NOMO-1 treated with dmso at 0.1 percent for 144 hours (cell line): Measurements from ENCODE around the gene FYTTD1.
A peak's percentile ranks its signal among the peaks of the same experiment; 100 is the strongest.

ENCODE experiments used
- DNase-seq: peaks from one replicate; lab custom pipeline; 2025; ENCODE audit not compliant: unreplicated experiment; lab: John Stamatoyannopoulos, UW

The FYTTD1 gene

DNA sequence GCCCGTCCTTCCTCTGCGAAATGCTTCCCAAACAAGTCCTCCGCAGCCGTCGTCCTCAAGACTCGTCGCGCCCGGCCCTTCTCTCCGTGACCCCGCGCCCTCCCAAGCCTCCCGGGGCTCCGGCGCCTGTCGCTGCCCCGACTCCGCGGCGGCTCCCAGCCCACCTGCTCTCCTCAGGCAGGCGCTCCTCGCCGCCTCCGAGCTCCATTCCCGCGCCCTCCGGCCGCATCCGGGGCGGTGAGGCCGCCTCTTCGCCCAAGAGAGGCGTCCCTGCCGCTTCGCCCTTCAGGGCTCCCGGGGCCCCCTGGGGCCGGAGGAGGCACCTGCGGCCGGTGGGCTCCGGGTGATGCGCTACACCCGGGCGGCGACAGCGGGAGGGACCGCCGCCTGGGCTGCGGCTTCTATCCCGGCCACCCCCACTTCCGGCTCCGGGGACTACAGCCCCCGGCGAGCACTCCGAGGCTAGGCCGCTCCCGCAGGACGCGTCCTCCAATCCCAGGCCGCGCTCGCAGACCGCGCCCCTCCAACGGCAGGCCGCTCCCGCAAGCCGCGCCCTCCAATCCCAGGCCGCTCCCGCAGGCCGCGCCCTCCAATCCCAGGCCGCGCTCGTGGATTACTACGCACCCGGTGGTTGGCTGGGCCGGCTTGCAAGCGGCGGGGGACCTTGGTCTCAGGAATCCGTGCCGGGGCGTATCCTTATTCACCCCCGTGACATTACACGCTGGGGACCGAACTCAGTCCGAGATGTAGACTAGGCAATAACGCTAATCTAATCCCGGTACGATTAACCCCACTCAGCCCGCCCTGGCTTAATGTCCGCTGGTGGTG is 13.0 kb upstream of the FYTTD1 start, which contains the start of gene RUBCN:
Gene RUBCN, minus strand, starts transcription at position 414 of the 828 bp plus-strand sequence. Its CDS starts 185 bp downstream, at position 229.
- peak; percentile 99 for DNase-seq

DNA sequence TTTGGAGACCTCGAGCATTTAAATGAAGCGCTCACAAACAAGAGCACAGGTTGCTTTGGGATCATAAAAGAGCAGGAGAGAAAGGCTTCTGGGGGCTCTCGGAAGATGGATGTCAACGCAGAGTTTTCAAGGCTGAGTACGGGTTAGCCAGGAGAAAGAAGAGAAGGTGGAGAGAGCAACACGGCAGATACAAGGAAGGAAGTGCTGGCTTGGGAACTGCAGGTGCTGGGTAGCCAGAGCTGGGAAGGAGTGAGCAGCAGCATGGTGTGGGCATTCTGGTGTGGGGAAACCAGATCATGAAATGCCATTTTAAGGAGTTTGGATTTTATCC is 12.4 kb upstream of the FYTTD1 start:
- DNase-seq: no peak

- no peak for DNase-seq
These were observed 11.8 kb upstream of the FYTTD1 start for GRCh38 chr3:197737749-197738462.

GRCh38 chr3:197742787-197743186 is 6.9 kb upstream of the FYTTD1 start:
- no peak for DNase-seq

DNA sequence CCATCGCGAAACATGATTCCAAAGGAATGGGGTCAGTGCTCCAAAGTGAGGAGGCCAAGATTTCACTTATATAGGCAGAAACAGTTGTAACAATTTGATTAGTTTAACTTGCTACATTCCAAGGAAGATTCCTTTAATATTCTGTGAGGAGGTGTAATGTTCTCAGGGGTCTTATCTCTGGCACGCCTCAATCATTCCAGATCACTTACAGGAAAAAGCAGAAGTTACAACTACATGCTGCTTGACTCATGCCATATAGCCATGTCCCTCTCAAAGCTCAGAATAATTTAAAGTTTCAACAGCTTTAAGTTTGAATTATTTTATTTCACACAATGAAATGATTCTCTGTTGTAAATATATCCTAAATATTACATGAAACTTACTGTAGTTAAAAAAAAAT is 3.5 kb upstream of the FYTTD1 start:
- DNase-seq: no peak

GRCh38 chr3:197746801-197747237 is 2.9 kb upstream of the FYTTD1 start:
- DNase-seq: peak; percentile 77

- no peak for DNase-seq
These were observed 927 bp upstream of the FYTTD1 start for GRCh38 chr3:197748597-197749314.

GRCh38 chr3:197749315-197749600 is 425 bp upstream of the FYTTD1 start:
- no peak for DNase-seq

DNA sequence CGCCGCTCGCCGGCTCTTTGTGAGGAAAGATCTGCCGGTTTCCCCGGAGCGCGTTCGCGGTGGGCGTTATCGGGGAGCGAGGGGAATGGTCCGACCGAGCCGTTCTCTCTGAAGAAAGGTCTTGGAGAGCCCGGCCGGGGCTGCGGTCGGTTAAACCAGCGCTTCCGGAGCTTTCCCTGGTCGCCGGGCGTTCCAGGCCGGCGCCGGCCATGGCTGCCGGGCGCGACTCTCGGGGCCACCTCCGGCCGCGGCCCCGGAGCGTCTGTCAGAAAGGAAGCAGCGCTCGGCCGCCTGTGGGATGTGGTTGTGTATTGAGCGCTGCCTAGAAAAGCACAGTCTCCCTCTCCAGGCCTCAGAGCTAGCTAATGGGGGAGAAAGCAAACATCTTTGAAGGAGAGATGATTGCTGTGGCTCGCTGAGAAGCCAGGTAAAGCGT is 731 bp downstream of the FYTTD1 start:
- DNase-seq: peak; percentile 85

GRCh38 chr3:197750858-197751737 is 1.4 kb downstream of the FYTTD1 start:
- no peak for DNase-seq

GRCh38 chr3:197752107-197752506 is 2.4 kb downstream of the FYTTD1 start:
- DNase-seq: no peak

- DNase-seq: no peak
These were observed 3.6 kb downstream of the FYTTD1 start for GRCh38 chr3:197753263-197753662.

DNA sequence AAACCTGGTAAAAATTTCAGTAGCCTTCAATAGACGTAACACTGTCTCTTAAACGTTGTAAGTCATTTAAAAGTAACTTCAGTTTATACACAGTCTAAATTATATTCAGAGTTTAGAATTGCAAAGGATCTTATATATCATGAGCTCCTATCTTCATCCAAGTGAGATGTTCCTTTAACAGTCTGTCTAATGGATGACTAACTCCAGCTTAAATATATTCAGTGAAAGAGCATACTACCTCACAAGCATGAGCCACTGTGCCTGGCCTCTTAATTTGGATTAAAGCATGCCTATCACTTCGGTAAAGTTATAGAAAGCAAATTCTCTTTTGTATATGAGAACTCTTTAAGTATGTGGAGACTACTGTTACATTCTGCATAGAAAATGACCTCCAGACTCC is 7.0 kb downstream of the FYTTD1 start:
- no peak for DNase-seq

GRCh38 chr3:197758512-197758911 is 8.8 kb downstream of the FYTTD1 start:
- no peak for DNase-seq

DNA sequence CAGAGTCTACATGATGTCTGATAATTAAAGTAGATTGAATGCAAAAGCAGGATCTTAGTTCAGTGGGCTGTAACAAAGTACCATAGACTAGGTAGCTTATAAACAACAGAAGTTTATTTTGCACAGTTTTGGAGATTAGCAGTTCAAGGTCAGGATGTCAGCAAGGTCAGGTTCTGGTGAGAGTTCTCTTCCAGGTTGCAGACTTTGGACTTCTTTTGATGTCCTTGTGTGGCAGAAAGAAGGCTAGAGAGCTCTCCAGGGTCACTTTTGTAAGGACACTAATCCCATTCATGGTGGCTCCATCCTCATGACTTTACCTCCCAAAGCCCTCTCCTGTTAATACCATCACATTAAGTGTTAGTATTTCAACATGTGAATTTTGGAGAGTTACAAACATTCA is 12.1 kb downstream of the FYTTD1 start:
- DNase-seq: no peak

- no peak for DNase-seq
These were observed 25.6 kb downstream of the FYTTD1 start for GRCh38 chr3:197775317-197775716.

DNA sequence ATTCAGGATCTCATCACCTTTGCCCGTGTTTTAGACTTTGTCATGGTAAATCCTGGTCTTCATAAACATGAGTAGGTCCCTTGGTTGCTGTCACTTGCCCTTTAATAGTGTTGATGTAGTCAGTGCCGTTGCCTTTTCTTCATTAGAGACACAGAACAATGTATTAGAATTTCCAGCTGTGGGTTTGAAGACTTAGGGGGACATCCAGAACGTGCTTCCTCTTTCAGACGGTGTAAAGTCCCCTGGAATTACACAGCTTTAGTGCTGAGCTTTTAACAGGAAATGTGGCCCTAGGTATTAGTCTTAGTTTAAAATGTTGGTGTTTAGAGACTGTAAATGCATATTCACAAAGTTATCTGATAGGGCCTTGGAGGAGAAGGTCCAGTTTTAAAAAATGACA is 32.5 kb downstream of the FYTTD1 start:
- no peak for DNase-seq

- DNase-seq: no peak
These were observed 34.4 kb downstream of the FYTTD1 start for GRCh38 chr3:197784019-197784585.

- DNase-seq: no peak
These were observed 37.7 kb downstream of the FYTTD1 start for GRCh38 chr3:197787412-197787811.

DNA sequence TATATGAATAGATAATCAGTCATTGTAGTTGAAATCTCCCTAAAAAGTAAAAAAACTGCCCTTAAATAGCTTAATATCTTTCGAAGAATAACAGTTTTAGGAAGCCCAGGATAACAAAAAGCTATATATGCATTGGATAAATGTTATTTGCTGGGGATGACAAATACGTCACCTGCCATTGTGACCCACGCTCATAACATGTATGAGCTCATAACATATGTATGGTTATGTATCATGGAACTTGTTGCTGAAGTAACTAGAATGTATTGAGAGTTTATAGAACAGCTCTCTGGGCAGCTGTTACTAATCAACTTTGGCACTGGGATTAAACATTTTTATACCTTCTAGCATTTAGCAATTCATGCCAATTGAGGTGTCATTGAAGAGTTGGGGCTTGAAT is 39.6 kb downstream of the FYTTD1 start:
- no peak for DNase-seq

DNA sequence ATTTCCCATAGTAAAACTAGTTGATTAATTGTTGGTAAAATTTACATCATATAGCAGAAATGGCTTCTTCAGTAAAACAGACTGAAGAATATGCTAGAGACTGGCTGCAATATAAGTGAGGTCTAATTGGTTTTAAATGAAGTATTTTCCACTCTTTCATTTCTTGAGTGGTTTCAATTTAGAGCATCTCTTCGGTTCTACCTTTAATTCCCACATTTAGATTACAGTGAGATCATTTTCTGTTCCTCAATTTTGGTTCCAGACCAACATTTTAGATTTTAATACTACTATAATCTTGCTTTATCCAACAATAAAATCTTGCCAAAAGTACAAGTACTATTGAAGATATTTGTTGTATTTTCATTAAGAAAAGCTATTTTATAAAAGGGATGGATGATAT is 40.4 kb downstream of the FYTTD1 start:
- no peak for DNase-seq
